GM12801 (cell line): Measurements from ENCODE around the gene CCDC198.

Experiments used
- CTCF ChIP-seq: IDR thresholded peaks from one replicate; pipeline ENCODE4 v1.5.1; 2011; ENCODE audit warnings: control low read depth; ENCODE audit not compliant: insufficient read length; ENCODE audit errors: extremely low read depth

Gene CCDC198

DNA sequence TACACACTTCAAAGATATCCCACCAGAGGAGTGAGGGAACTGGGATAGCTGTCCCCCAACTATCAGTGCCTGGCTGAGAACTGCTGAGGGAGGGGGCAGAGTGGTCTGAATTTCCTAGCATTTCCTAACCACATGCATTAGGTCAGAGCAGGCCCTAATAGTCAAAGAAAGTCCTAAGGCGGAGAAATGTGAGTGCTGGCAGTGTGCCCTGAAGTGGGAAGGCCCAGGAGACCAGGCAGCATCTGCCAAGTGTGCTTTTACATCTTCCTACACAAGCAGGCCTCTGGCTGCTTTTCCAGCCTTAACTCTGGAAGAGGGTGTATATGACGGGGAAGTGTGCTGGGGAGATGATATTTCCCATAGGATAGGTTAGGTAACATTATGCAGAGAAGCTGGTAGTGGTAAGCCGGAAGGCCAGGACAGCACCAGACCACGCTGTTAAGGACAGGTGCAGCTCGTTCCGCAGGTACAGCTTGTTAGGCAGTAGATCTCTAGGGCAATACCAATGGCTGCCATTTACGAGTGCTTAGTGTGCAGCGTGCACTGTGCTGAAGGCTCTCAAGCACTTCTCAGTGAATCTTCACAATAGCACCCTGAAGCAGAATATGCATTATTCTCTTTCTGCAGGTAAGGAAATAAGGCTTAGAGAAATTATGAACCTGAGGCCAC lies 9.1 kb upstream of the CCDC198 start:
- no peak for TF ChIP-seq CTCF

DNA sequence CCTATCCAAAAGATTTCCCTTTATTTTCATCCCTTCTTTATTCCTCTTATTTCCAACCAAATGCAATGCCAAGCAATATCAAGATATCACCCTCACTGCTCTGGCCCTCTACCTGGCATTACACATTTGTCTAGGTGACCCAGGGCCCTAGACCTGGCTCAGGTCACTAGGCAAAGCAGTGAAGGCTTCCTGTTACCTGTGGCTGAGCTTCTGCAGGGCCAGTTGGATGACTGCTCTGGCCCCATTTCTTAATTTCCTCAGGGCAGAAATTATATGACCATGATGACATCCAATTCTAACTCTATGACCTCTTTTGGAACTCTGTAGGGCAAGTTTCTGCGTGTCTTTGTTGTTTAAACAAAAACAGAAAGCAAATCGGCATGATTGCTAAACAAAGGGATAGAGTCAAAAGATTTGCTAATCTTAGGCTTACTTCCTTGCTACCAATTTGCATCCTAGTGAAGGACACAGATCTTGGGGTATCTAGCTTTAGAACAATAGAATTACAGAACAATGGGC lies 7.4 kb upstream of the CCDC198 start:
- TF ChIP-seq CTCF, result no peak

- TF ChIP-seq CTCF, result no peak
These were observed 5.0 kb upstream of the CCDC198 start for GRCh38 chr14:57498659-57499058.

- no peak for TF ChIP-seq CTCF
These were observed 4.4 kb upstream of the CCDC198 start for GRCh38 chr14:57498035-57498434.

DNA sequence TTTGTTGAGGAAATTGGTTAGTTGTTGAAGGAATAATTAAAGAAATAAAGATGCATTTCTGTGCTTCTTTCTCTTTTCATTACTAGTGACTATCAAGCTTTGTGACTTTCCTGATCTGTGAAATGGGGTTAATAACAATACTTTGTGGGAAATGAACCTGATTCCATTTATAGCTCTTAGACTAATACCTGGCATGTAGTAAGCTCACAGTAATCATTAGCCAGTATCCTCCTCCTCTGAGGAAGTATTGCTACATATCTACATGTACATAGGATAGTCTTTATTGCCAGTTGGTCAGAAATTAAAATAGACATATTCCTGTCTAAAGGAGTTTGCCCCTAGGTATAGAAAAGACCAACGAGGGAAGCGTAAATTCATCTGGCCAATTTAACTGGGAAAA lies 1.8 kb upstream of the CCDC198 start:
- TF ChIP-seq CTCF, result no peak

GRCh38 chr14:57492859-57493258 lies 798 bp downstream of the CCDC198 start:
- TF ChIP-seq CTCF, result no peak

DNA sequence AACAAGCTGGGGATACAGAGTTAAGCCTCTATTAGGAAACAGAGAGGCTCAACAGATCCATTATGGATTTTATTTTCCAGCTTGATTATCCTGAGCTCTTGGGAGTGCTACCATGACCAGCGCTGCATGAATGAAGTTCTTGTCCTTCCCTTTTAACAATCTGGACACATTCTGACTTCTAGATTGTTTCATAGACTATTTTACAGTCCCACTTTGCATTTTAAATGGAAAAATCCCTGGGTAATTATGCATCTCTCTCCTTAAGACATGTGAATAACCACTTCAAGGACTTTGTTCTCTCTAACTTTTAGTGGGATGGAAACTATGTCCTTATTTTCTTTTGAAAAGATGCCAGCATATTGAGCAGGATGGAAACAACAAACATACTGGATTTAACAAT lies 2.0 kb downstream of the CCDC198 start:
- TF ChIP-seq CTCF, result no peak
